Vagina (tissue), 2 donors: ENCODE data around the gene FANCC.

Source experiments
- POLR2A ChIP-seq, 2 donors: fragments of 450-650 bp; IDR thresholded peaks; one replicate each; pipeline ENCODE4 v1.6.1; 2017; ENCODE audit warnings: antibody characterized with exemption in 2 of 2, mild to moderate bottlenecking in 2 of 2, moderate library complexity in 2 of 2
- POLR2AphosphoS5 ChIP-seq, 2 donors: sonication (generic); formaldehyde crosslinking; IDR thresholded peaks; one replicate each; pipeline ENCODE4 v1.9.0; 2017; ENCODE audit warnings: antibody characterized with exemption in 2 of 2, mild to moderate bottlenecking in 2 of 2, low read depth in 1 of 2; ENCODE audit not compliant: insufficient read depth in 1 of 2
- TF ChIP-seq, protein P1 (sequence below), 3 experiments: fragments of 450-650 bp in 2 of 3; fragments of 200-600 bp in 1 of 3; sonication (generic) in 1 of 3; IDR thresholded peaks; one replicate each; pipeline ENCODE4 v1.5.1; 2017 to 2019; ENCODE audit warnings: antibody characterized with exemption in 3 of 3, mild to moderate bottlenecking in 2 of 3, moderate library complexity in 2 of 3

DNA sequence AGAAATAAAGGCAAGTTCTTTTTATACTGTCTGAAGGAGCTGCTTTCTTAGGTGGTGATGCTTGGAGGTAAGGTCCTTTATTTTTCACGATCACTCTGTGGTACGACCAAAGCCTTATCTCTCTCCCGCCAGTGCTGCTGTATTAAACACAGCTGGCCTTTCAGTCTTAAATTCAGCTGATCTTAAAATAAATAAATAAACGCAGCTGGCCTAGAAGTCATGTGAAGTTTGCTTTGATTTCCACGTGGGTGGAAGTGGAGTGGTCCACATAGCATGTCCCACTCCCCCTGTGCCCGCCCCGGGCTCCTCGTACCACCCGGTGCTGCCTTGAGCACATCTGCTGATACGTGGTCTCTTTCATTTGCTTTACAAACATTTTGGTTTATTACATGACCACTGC lies 260.4 kb downstream of the FANCC start:
- TF ChIP-seq, protein P1, sequence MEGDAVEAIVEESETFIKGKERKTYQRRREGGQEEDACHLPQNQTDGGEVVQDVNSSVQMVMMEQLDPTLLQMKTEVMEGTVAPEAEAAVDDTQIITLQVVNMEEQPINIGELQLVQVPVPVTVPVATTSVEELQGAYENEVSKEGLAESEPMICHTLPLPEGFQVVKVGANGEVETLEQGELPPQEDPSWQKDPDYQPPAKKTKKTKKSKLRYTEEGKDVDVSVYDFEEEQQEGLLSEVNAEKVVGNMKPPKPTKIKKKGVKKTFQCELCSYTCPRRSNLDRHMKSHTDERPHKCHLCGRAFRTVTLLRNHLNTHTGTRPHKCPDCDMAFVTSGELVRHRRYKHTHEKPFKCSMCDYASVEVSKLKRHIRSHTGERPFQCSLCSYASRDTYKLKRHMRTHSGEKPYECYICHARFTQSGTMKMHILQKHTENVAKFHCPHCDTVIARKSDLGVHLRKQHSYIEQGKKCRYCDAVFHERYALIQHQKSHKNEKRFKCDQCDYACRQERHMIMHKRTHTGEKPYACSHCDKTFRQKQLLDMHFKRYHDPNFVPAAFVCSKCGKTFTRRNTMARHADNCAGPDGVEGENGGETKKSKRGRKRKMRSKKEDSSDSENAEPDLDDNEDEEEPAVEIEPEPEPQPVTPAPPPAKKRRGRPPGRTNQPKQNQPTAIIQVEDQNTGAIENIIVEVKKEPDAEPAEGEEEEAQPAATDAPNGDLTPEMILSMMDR (IDR thresholded peaks at IDR 0.05) = no peak
- no peak for TF ChIP-seq POLR2AphosphoS5 (IDR thresholded peaks at IDR 0.05; ENCODE audit: insufficient read depth in 1 of 2, low read depth in 1 of 2)
- no peak for TF ChIP-seq POLR2A (IDR thresholded peaks at IDR 0.05)
